HEK293T (cell line): ENCODE results near the gene GPRASP2.

Source experiments
- BHLHE40 ChIP-seq: fragments of 450-650 bp; IDR thresholded peaks from 2 replicates; pipeline ENCODE4 v1.6.1; 2016; ENCODE audit warnings: mild to moderate bottlenecking, moderate library complexity, borderline replicate concordance
- HDGF ChIP-seq: fragments of 450-650 bp; IDR thresholded peaks from 2 replicates; pipeline ENCODE4 v1.6.1; 2017; ENCODE audit warnings: antibody characterized with exemption, borderline replicate concordance
- L3MBTL2 ChIP-seq: fragments of 450-650 bp; conservative IDR thresholded peaks from 2 replicates; pipeline ENCODE4 v1.6.1; 2016; ENCODE audit warnings: mild to moderate bottlenecking

DNA sequence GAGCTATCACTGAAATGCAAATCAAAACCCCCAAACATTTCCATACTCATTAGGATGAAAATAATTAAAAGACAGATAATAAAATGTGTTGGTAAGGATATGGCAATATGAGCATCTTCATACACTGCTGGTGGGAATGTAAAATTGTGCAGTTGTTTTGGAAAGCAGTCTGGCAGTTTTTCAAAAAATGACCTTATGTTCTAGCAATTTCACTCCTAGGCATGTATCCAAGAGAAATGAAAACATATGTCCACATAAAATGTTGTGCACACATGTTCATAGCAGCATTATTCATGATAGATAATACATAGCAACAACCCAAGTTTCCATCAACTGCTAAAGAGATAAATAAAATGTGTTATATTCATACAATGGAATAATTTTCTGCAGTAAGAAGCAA, 14.8 kb upstream of the GPRASP2 start:
- TF ChIP-seq BHLHE40: no peak
- TF ChIP-seq HDGF: no peak
- no peak for TF ChIP-seq L3MBTL2
